Dendritic cell treated with granulocyte-macrophage colony-stimulating factor and Interleukin-4, amounts not matched to agents 40 ng/mL and 50 ng/mL, for 4 days (primary cell): Measurements from ENCODE around the gene CSF3R.

Experiments used
- H3K27ac Mint-ChIP-seq: one replicate; pipeline ENCODE4 v1.8.0; 2022; ENCODE audit warnings: mild to moderate bottlenecking, mixed read lengths
- H3K27me3 Mint-ChIP-seq: one replicate; pipeline ENCODE4 v1.8.0; 2022; ENCODE audit warnings: mild to moderate bottlenecking, mixed read lengths
- H3K36me3 Mint-ChIP-seq: one replicate; pipeline ENCODE4 v1.8.0; 2022; ENCODE audit warnings: low read depth, mixed read lengths
- H3K4me1 Mint-ChIP-seq: one replicate; pipeline ENCODE4 v1.8.0; 2022; ENCODE audit warnings: low read depth, mixed read lengths
- H3K4me3 Mint-ChIP-seq: one replicate; pipeline ENCODE4 v1.8.0; 2022; ENCODE audit warnings: mild to moderate bottlenecking, moderate library complexity, mixed read lengths
- H3K9me3 Mint-ChIP-seq: one replicate; pipeline ENCODE4 v1.8.0; 2022; ENCODE audit warnings: mixed read lengths
- intact Hi-C: fragments of 100-400 bp; cut with micrococcal nuclease; formaldehyde crosslinking; loops from one replicate; pipeline ENCODE4 v1.15.0; 2022

CSF3R gene

DNA sequence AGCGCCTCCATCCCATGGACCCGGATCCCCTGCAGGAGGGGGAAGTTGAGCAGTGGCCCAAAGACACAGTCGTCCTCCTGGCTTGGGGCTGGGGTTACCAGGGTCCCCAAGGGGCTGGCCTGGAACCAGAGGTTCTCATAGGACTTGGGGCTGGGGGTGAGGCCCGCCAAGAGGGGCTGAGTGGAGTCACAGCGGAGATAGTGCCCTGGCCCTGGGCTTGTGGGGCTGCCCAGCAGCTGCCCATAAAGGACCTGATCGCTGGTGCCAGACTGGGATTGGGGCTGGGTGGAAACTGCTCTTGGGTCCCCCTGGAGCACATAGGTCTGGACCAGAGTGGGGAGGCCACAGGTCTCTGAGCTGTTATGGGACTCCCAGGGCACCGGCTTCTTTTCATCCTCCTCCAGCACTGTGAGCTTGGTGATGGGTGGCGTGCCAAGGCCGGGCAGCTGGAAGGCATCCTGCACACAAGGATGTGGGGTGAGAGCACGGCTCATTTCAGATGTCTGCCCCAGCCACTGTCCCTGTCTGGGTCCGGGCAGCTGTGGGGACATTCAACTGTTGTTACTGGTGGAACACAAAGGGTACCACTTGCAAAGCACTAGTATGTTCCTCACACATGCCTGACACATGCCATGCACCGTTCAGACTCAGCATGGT lies 16.2 kb downstream of the CSF3R start:
- H3K4me3 Mint-ChIP-seq: no peak overlapping the region
- peaks cover 53% of the 10 kb centered on the region for H3K4me1 Mint-ChIP-seq
- no peaks in the 10 kb centered on the region for H3K27me3 Mint-ChIP-seq
- intact Hi-C loops: no loop called here
- H3K36me3 Mint-ChIP-seq: peaks cover 76% of the 10 kb centered on the region
- peak overlapping the region; percentile 96 for H3K27ac Mint-ChIP-seq
- H3K9me3 Mint-ChIP-seq: no peaks in the 10 kb centered on the region

GRCh38 chr1:36465731-36466369 lies 16.9 kb downstream of the CSF3R start:
- Mint-ChIP-seq H3K36me3 (peaks cover 76% of the 10 kb centered on the region), H3K27me3 (no peaks in the 10 kb centered on the region), H3K4me3 (no peak overlapping the region), H3K9me3 (no peaks in the 10 kb centered on the region), H3K27ac (peak overlapping the region; percentile 96), H3K4me1 (peaks cover 58% of the 10 kb centered on the region)
- intact Hi-C loops: loop anchor here (2.0 kb wide), 1 partner anchor 15 kb away; the partner anchor contains the start of gene OSCP1

- peaks cover 79% of the 10 kb centered on the region for H3K36me3 Mint-ChIP-seq
- peaks cover 64% of the 10 kb centered on the region for H3K4me1 Mint-ChIP-seq
- peak overlapping the region; percentile 98 for H3K4me3 Mint-ChIP-seq
- peak overlapping the region; percentile 96 for H3K27ac Mint-ChIP-seq
- H3K9me3 Mint-ChIP-seq: no peaks in the 10 kb centered on the region
- H3K27me3 Mint-ChIP-seq: no peaks in the 10 kb centered on the region
- intact Hi-C loops: loop anchor here (2.0 kb wide), 1 partner anchor 14 kb away; the partner anchor contains the start of gene OSCP1
Observed at GRCh38 chr1:36464605-36465393, 17.9 kb downstream of the CSF3R start.

DNA sequence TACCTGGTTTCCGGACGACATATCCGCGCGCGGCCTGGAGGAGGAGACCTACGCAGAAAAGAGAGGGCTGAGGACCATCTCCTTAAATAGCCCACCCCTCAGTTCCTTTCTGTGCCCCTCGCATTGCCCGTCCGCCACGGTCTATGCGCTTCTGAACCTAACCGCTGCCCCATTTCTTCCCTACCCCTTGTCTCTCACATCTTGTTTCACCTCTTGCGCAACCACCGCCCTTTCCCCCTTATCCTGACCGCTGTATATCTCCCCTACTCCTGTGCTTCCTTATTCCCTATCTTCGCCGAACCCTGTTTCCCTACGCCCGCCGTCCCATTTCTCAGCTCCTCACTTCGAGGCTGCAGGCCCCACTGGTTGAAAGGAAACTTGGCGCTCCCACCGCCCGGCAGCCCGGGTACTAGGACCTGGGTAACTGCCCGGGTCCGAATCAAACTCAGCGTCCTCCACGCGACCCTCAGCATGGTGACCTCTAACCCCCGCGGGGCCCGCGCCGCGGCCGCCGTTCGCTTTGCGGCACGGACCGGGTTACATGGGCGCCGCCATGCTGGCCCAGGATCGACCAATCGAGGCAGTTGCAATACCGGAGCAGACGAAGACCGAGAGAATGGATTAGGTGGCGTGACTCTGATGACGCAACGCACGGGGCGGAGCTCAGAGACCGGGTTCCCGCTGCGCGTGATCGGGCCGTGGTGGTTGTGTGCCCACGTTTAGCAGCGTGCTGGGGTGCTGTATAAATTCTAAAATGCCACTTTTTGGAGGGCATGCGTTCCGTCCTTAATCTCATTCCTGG lies 18.7 kb downstream of the CSF3R start, which contains the start of gene MRPS15:
Gene MRPS15, minus strand, starts transcription at position 582 of the 802 bp plus-strand sequence. Its CDS starts 109 bp downstream, at position 473.
- Mint-ChIP-seq H3K9me3 (no peaks in the 10 kb centered on the region), H3K36me3 (peaks cover 79% of the 10 kb centered on the region), H3K4me1 (peaks cover 64% of the 10 kb centered on the region), H3K4me3 (peak within 1 kb of the TSS; percentile 98), H3K27me3 (no peaks in the 10 kb centered on the region), H3K27ac (peak within 1 kb of the TSS; percentile 96)
- intact Hi-C loops: loop anchor here (2.0 kb wide), 1 partner anchor 13 kb away; the partner anchor contains the start of gene OSCP1

DNA sequence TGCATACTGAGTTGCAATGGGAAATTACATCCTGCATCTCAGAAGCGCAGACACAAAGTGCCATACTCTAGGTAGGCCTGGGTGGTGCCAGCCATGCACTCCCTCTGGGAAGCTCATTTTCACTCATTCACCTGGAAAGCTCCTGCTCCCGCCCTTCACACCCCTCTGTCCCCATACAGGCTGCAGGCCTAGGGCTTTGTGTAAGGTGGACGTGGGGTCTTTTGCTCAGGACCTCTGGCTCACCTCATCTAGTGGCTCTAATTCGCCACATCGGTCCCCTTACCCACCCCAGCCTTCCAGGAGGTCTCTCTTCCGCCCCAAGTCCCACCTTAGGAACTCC lies 19.3 kb downstream of the CSF3R start:
- Mint-ChIP-seq H3K36me3 (peaks cover 77% of the 10 kb centered on the region), H3K9me3 (no peaks in the 10 kb centered on the region), H3K4me1 (peaks cover 69% of the 10 kb centered on the region), H3K4me3 (peak overlapping the region; percentile 98), H3K27ac (peak overlapping the region; percentile 96), H3K27me3 (no peaks in the 10 kb centered on the region)
- intact Hi-C loops: no loop called here

- no peaks in the 10 kb centered on the region for H3K27me3 Mint-ChIP-seq
- no peaks in the 10 kb centered on the region for H3K9me3 Mint-ChIP-seq
- peak overlapping the region; percentile 26 for H3K4me3 Mint-ChIP-seq
- H3K36me3 Mint-ChIP-seq: peaks cover 77% of the 10 kb centered on the region
- H3K4me1 Mint-ChIP-seq: peaks cover 57% of the 10 kb centered on the region
- intact Hi-C loops: no loop called here
- peak overlapping the region; percentile 84 for H3K27ac Mint-ChIP-seq
Observed at GRCh38 chr1:36458910-36459309, 23.8 kb downstream of the CSF3R start.

GRCh38 chr1:36457691-36458090 lies 25.0 kb downstream of the CSF3R start:
- peak overlapping the region; percentile 7 for H3K4me3 Mint-ChIP-seq
- H3K9me3 Mint-ChIP-seq: no peaks in the 10 kb centered on the region
- intact Hi-C loops: no loop called here
- H3K36me3 Mint-ChIP-seq: peaks cover 72% of the 10 kb centered on the region
- peak overlapping the region; percentile 84 for H3K27ac Mint-ChIP-seq
- H3K27me3 Mint-ChIP-seq: no peaks in the 10 kb centered on the region
- H3K4me1 Mint-ChIP-seq: peaks cover 50% of the 10 kb centered on the region

- Mint-ChIP-seq H3K9me3 (no peaks in the 10 kb centered on the region), H3K27me3 (no peaks in the 10 kb centered on the region), H3K4me1 (peaks cover 49% of the 10 kb centered on the region), H3K27ac (peak overlapping the region; percentile 35), H3K4me3 (no peak overlapping the region), H3K36me3 (peaks cover 61% of the 10 kb centered on the region)
- intact Hi-C loops: no loop called here
Observed at GRCh38 chr1:36456391-36456928, 26.3 kb downstream of the CSF3R start.

- H3K27me3 Mint-ChIP-seq: no peaks in the 10 kb centered on the region
- H3K4me3 Mint-ChIP-seq: no peak overlapping the region
- H3K36me3 Mint-ChIP-seq: peaks cover 50% of the 10 kb centered on the region
- H3K27ac Mint-ChIP-seq: no peak overlapping the region
- intact Hi-C loops: no loop called here
- H3K4me1 Mint-ChIP-seq: peaks cover 45% of the 10 kb centered on the region
- no peaks in the 10 kb centered on the region for H3K9me3 Mint-ChIP-seq
Observed at GRCh38 chr1:36455386-36455785, 27.3 kb downstream of the CSF3R start.

DNA sequence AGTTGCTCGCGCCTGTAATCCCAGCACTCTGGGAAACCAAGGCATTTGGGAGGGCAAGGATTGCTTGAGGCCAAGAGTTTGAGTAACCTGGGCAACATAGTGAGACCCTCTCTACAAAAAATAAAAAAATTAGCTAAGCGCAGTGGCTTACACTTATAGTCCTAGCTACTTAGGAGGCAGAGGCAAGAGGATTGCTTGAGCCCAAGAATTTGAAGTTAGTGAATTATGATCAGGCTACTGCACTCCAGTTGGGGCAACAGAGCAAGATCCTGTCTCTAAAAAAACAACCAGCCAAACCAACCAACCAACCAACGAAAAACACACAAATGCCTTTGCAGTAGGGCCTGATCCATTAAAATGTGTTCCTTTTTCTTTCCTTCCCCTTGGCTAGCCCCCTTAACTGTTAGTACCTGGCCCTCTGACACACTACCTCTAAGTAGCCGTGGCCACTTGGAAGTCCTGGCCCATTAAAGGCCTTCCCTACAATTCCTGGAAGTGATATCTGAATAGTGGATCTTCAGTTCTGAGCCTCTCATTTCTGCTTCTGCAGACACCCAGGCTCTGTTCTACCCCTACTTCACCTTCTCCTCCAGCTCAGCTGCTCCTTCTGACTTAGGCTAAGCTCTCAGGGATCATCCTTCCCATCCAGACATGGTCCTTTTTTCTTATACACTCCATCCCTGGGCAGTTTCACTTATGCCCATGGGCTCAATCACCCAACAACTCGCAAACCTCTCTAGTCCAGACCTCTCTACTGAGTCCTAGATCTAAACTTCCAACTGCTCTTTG lies 28.9 kb downstream of the CSF3R start:
- intact Hi-C loops: no loop called here
- Mint-ChIP-seq H3K4me1 (peaks cover 43% of the 10 kb centered on the region), H3K4me3 (no peak overlapping the region), H3K27me3 (no peaks in the 10 kb centered on the region), H3K27ac (no peak overlapping the region), H3K9me3 (no peaks in the 10 kb centered on the region), H3K36me3 (peaks cover 37% of the 10 kb centered on the region)

DNA sequence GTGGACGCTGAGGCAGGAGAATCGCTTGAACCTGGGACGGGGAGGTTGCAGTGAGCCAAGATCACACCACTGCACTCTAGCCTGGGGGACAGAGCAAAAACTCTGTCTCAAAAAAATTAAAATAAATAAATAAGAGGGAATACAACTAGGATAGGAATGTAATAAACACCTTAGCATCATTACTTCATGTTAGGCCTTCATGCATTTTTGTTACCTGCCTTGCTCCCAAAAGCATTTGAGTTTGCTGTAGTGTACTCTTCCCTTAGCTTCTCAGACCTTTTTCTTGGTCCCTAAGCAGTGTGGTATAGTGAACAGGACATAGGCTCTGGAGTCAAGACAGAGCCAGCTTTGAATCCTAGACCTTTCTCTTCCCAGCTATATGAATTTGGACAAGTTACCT lies 29.7 kb downstream of the CSF3R start:
- no peaks in the 10 kb centered on the region for H3K9me3 Mint-ChIP-seq

DNA sequence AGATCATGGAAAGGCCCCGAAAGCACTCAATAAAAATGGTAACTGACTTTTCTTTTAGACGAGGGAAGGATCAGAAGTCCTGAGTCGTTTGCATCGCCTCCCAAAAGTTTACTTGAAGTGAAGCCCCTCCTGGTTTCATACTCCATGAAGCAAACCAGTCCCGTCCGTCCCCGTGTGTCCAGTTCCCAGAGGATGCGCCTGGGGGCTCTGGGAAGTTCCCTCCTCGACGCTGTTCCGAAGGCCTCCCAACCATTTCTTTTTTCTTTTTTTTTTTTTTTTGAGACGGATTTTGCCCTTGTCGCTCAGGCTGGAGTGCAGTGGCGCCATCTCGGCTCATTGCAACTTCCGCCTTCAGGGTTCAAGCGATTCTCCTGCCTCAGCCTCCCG lies 31.8 kb downstream of the CSF3R start:
- no peaks in the 10 kb centered on the region for H3K9me3 Mint-ChIP-seq
- peak overlapping the region; percentile 89 for H3K27ac Mint-ChIP-seq
- H3K36me3 Mint-ChIP-seq: peaks cover 17% of the 10 kb centered on the region
- H3K4me3 Mint-ChIP-seq: peak overlapping the region; percentile 69
- no peaks in the 10 kb centered on the region for H3K27me3 Mint-ChIP-seq
- intact Hi-C loops: loop anchor here (2.0 kb wide), 1 partner anchor 14 kb away; the partner anchor contains the start of gene MRPS15
- peaks cover 42% of the 10 kb centered on the region for H3K4me1 Mint-ChIP-seq

More for the DNA sequence above, 29.7 kb downstream of the CSF3R start:
- H3K36me3 Mint-ChIP-seq: peaks cover 33% of the 10 kb centered on the region
- no peak overlapping the region for H3K27ac Mint-ChIP-seq
- peaks cover 41% of the 10 kb centered on the region for H3K4me1 Mint-ChIP-seq
- H3K4me3 Mint-ChIP-seq: no peak overlapping the region
- no peaks in the 10 kb centered on the region for H3K27me3 Mint-ChIP-seq
- intact Hi-C loops: no loop called here
